T-helper 1 cell treated with Interleukin-12 subunit alpha and Interleukin-12 subunit beta and Interleukin-4 antibody, amounts not matched to agents 30 μg/mL and 1 μg/mL, for 36 hours (primary cell): ENCODE measurements around the gene MINDY3.
"Not testable (repeated sequence)": the region's sequence is repeated elsewhere in the genome, so short reads cannot be mapped to it uniquely, and the experiment has no call there.

Experiments
- H3K27ac Mint-ChIP-seq: one replicate; pipeline ENCODE4 v1.8.0; 2021; ENCODE audit warnings: mild to moderate bottlenecking, mixed read lengths
- H3K27me3 Mint-ChIP-seq: one replicate; pipeline ENCODE4 v1.8.0; 2021; ENCODE audit warnings: low read depth, mixed read lengths
- H3K36me3 Mint-ChIP-seq: one replicate; pipeline ENCODE4 v1.8.0; 2021; ENCODE audit warnings: low read depth, mixed read lengths
- H3K4me1 Mint-ChIP-seq: one replicate; pipeline ENCODE4 v1.8.0; 2021; ENCODE audit warnings: low read depth, mixed read lengths
- H3K4me3 Mint-ChIP-seq: one replicate; pipeline ENCODE4 v1.8.0; 2021; ENCODE audit warnings: mild to moderate bottlenecking, moderate library complexity, mixed read lengths
- H3K9me3 Mint-ChIP-seq: one replicate; pipeline ENCODE4 v1.8.0; 2021; ENCODE audit warnings: mixed read lengths

Gene MINDY3

GRCh38 chr10:15787426-15787825 is 72.9 kb downstream of the MINDY3 start:
- no peak overlapping the region for H3K4me3 Mint-ChIP-seq
- peaks cover 1% of the 10 kb centered on the region for H3K4me1 Mint-ChIP-seq

GRCh38 chr10:15784662-15785300 is 75.5 kb downstream of the MINDY3 start:
- Mint-ChIP-seq H3K27me3 (no peaks in the 10 kb centered on the region), H3K36me3 (peaks cover 38% of the 10 kb centered on the region), H3K27ac (no peak overlapping the region), H3K4me3 (no peak overlapping the region), H3K4me1 (peaks cover 1% of the 10 kb centered on the region), H3K9me3 (no peaks in the 10 kb centered on the region)

More at GRCh38 chr10:15787426-15787825, 72.9 kb downstream of the MINDY3 start:
- H3K27me3 Mint-ChIP-seq: no peaks in the 10 kb centered on the region
- no peaks in the 10 kb centered on the region for H3K9me3 Mint-ChIP-seq
- peaks cover 41% of the 10 kb centered on the region for H3K36me3 Mint-ChIP-seq
- H3K27ac Mint-ChIP-seq: no peak overlapping the region

- Mint-ChIP-seq H3K9me3 (no peaks in the 10 kb centered on the region), H3K36me3 (peaks cover 40% of the 10 kb centered on the region), H3K4me3 (no peak overlapping the region), H3K4me1 (peaks cover 1% of the 10 kb centered on the region), H3K27me3 (no peaks in the 10 kb centered on the region), H3K27ac (no peak overlapping the region)
These were observed 76.2 kb downstream of the MINDY3 start for GRCh38 chr10:15783941-15784636.

- Mint-ChIP-seq H3K36me3 (peaks cover 42% of the 10 kb centered on the region), H3K27ac (no peak overlapping the region), H3K9me3 (no peaks in the 10 kb centered on the region)
These were observed 77.5 kb downstream of the MINDY3 start for GRCh38 chr10:15782851-15783250.

GRCh38 chr10:15781381-15781960 is 78.8 kb downstream of the MINDY3 start:
- no peaks in the 10 kb centered on the region for H3K27me3 Mint-ChIP-seq
- peaks cover 1% of the 10 kb centered on the region for H3K4me1 Mint-ChIP-seq
- H3K36me3 Mint-ChIP-seq: peaks cover 43% of the 10 kb centered on the region
- H3K4me3 Mint-ChIP-seq: no peak overlapping the region
- peaks cover 4% of the 10 kb centered on the region for H3K9me3 Mint-ChIP-seq
- H3K27ac Mint-ChIP-seq: no peak overlapping the region

More at GRCh38 chr10:15782851-15783250, 77.5 kb downstream of the MINDY3 start:
- Mint-ChIP-seq H3K4me1 (peaks cover 1% of the 10 kb centered on the region), H3K27me3 (no peaks in the 10 kb centered on the region), H3K4me3 (no peak overlapping the region)

GRCh38 chr10:15780353-15781135 is 79.8 kb downstream of the MINDY3 start:
- peaks cover 41% of the 10 kb centered on the region for H3K36me3 Mint-ChIP-seq
- H3K27me3 Mint-ChIP-seq: no peaks in the 10 kb centered on the region
- no peak overlapping the region for H3K27ac Mint-ChIP-seq
- peaks cover 1% of the 10 kb centered on the region for H3K4me1 Mint-ChIP-seq
- peaks cover 6% of the 10 kb centered on the region for H3K9me3 Mint-ChIP-seq
- H3K4me3 Mint-ChIP-seq: no peak overlapping the region

- Mint-ChIP-seq H3K4me3 (no peak overlapping the region), H3K27ac (no peak overlapping the region), H3K9me3 (peaks cover 13% of the 10 kb centered on the region), H3K27me3 (no peaks in the 10 kb centered on the region), H3K36me3 (peaks cover 37% of the 10 kb centered on the region), H3K4me1 (no peaks in the 10 kb centered on the region)
These were observed 84.8 kb downstream of the MINDY3 start for GRCh38 chr10:15775513-15775912.

GRCh38 chr10:15774534-15774933 is 85.8 kb downstream of the MINDY3 start:
- H3K27me3 Mint-ChIP-seq, H3K27ac Mint-ChIP-seq, H3K4me1 Mint-ChIP-seq, H3K4me3 Mint-ChIP-seq: not testable (repeated sequence)
- peaks cover 13% of the 10 kb centered on the region for H3K9me3 Mint-ChIP-seq
- H3K36me3 Mint-ChIP-seq: peaks cover 34% of the 10 kb centered on the region

- Mint-ChIP-seq H3K36me3 (no peaks in the 10 kb centered on the region), H3K27me3 (no peaks in the 10 kb centered on the region), H3K9me3 (peaks cover 5% of the 10 kb centered on the region), H3K4me3 (no peak overlapping the region), H3K27ac (no peak overlapping the region), H3K4me1 (no peaks in the 10 kb centered on the region)
These were observed 95.3 kb downstream of the MINDY3 start for GRCh38 chr10:15764892-15765454.

GRCh38 chr10:15763006-15763405 is 97.3 kb downstream of the MINDY3 start:
- no peaks in the 10 kb centered on the region for H3K4me1 Mint-ChIP-seq
- peaks cover 6% of the 10 kb centered on the region for H3K27me3 Mint-ChIP-seq
- H3K9me3 Mint-ChIP-seq: peaks cover 5% of the 10 kb centered on the region
- no peaks in the 10 kb centered on the region for H3K36me3 Mint-ChIP-seq
- H3K27ac Mint-ChIP-seq: no peak overlapping the region
- H3K4me3 Mint-ChIP-seq: no peak overlapping the region

GRCh38 chr10:15762239-15762638 is 98.1 kb downstream of the MINDY3 start:
- not testable (repeated sequence) for H3K4me1 Mint-ChIP-seq, H3K4me3 Mint-ChIP-seq, H3K27me3 Mint-ChIP-seq, H3K27ac Mint-ChIP-seq, H3K36me3 Mint-ChIP-seq, H3K9me3 Mint-ChIP-seq

GRCh38 chr10:15761224-15761623 is 99.1 kb downstream of the MINDY3 start:
- H3K27me3 Mint-ChIP-seq: peaks cover 15% of the 10 kb centered on the region
- not testable (repeated sequence) for H3K4me1 Mint-ChIP-seq, H3K9me3 Mint-ChIP-seq, H3K4me3 Mint-ChIP-seq, H3K27ac Mint-ChIP-seq, H3K36me3 Mint-ChIP-seq

- Mint-ChIP-seq H3K27ac (no peak overlapping the region), H3K27me3 (peaks cover 18% of the 10 kb centered on the region), H3K4me3 (no peak overlapping the region), H3K9me3 (peaks cover 5% of the 10 kb centered on the region), H3K36me3 (no peaks in the 10 kb centered on the region), H3K4me1 (no peaks in the 10 kb centered on the region)
These were observed 99.6 kb downstream of the MINDY3 start for GRCh38 chr10:15760681-15761080.

GRCh38 chr10:15759265-15759664 is 101.0 kb downstream of the MINDY3 start:
- H3K9me3 Mint-ChIP-seq: peaks cover 2% of the 10 kb centered on the region

More at GRCh38 chr10:15759265-15759664, 101.0 kb downstream of the MINDY3 start:
- Mint-ChIP-seq H3K4me1 (no peaks in the 10 kb centered on the region), H3K4me3 (no peak overlapping the region), H3K27me3 (peaks cover 20% of the 10 kb centered on the region), H3K27ac (no peak overlapping the region), H3K36me3 (no peaks in the 10 kb centered on the region)
